Stimulated activated CD8-positive, alpha-beta memory T cell treated with anti-CD3 and anti-CD28 coated beads, Interleukin-2, amount 100 ng/mL, for 48 hours (primary cell): ENCODE results near the gene PLIN1.
A peak's percentile ranks its signal among the peaks of the same experiment; 100 is the strongest.

Source experiments
- DNase-seq, 2 donors: peaks; one replicate each; pipeline ENCODE4 v3.0.0-alpha.2; 2020; ENCODE audit warnings: low read depth in 2 of 2

The PLIN1 gene

DNA sequence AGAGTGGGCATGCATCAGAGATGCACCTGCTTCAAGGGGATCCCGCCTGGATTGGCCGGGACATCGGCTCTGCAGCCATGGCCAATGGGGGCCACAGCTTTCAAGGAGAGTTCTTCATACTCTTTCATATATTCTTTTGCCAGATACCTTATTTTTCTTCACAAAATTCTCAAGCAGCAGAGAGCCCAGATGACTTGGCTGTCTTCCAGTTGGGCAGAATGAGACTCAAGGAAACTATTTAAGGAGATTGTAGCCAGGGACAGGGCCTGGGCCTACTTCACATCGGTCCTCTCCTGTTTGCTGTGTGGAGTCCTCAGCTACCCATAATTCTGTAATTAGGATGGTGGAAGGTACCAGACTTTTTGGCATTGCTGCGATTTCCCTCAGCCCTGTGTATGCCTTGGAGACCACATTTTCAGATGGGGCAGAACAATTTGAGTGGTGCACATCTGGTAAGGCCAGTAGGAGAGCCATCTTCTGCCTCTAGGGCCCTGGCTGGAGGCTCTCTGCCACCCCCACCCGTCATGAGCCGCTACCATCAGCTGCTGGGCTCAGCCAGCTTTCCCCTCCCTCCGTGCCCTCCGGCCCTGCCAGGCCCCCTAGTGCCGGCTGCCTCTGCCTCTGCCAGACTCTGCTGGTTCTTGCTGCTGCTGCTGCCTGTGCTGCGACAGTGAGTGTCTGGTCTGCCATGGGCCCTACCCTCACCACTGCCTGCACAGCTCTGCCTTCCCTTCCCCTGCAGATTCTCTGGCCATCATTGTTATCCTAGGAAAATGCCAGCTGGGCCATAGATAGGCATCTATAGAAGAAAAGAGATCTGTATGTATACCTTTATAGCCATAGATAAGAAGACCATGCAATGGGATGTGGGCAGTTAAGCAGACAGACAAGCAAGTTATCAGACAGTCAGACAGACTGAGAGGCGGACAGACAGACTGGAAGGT, 6.7 kb downstream of the PLIN1 start:
- DNase-seq = no peak

DNA sequence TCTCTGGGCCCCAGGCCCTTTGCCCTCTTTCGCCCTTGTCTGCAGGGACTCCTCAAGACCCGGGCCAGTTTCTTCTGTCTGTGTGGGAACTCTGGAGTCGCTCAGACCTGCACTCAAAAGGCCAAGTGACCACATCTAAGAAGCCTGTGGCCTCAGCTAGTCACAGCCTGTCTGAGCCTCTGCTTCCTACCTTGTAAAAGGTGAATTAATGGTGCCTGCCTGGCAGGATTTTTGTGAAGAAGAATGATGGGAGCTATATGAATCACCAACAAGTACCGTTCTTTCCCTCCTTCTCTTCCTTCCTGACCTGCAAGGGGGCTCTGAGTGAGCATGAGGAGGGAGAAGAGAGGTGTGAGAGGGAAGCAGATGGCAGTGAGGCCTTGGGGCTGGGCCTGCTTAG, 7.5 kb downstream of the PLIN1 start:
- no peak for DNase-seq

DNA sequence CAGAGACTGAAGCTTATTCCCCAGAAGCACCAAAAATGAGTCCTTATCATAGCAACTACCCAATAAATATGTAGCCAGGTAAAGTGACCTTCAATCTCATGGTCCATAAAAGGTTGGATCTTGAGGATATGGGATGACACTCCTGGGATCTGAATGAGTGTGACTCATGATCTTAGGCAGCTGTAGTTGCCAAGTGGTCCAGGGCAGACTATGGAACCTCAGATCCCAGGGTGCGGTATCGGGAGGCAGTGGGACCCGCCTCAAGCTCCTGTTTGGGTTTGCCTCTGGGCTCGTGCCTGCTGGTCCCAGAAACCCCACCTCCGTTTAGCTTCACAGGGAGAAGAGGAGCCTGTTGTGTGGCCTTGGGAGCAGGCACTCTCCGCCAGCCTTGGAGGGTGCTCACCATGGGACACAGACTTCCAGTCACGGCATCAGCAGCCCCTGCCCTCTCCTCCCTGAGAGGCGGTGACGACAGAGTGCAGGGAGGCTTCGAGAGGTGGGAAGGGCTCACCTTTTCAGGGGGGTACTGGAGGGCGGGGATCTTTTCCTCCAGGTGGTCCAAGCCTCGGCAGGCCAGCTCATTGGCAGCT, 8.1 kb downstream of the PLIN1 start:
- no peak for DNase-seq

- no peak for DNase-seq
Measured at GRCh38 chr15:89669941-89670340, 9.2 kb downstream of the PLIN1 start.

DNA sequence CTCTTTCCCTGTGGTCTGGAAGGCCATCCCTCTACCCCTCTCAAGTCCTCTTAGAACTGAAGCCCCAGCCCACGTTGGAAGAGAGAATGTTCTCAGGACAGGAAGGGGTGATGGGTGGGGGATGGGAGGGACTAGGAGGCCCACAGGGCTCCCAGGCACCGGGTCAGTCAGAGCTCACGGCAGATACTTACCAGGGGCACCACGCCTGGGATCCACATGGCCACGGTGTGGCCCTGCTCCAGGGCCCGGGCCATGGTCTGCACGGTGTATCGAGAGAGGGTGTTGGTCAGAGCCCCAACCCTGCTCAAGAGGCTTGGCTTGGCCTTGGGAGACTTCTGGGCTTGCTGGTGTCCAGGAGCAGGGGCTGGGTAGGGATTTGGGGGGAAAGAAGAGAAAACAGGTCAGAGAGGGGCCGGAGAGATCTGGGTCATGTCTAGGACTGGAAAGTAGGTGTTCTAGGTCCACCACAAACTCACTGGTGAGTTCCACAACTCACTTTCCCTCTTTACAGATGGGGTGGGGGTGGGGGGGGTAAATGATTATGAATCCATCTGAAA, 9.8 kb downstream of the PLIN1 start:
- DNase-seq = no peak

GRCh38 chr15:89668171-89668570, 11.0 kb downstream of the PLIN1 start:
- DNase-seq = no peak

DNA sequence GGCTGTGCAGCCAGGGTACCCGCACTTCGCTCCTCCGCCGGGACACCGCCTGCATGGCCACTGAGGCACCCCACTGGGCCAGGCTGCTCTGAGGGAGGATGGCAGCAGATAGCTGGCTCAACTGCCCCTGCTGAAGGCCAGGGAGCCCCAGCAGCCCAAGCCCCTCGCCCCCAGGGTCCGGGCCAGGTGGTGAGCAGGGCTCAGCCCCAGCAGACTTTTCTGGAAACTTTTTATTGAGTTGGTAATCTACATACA, 11.5 kb downstream of the PLIN1 start:
- no peak for DNase-seq

DNA sequence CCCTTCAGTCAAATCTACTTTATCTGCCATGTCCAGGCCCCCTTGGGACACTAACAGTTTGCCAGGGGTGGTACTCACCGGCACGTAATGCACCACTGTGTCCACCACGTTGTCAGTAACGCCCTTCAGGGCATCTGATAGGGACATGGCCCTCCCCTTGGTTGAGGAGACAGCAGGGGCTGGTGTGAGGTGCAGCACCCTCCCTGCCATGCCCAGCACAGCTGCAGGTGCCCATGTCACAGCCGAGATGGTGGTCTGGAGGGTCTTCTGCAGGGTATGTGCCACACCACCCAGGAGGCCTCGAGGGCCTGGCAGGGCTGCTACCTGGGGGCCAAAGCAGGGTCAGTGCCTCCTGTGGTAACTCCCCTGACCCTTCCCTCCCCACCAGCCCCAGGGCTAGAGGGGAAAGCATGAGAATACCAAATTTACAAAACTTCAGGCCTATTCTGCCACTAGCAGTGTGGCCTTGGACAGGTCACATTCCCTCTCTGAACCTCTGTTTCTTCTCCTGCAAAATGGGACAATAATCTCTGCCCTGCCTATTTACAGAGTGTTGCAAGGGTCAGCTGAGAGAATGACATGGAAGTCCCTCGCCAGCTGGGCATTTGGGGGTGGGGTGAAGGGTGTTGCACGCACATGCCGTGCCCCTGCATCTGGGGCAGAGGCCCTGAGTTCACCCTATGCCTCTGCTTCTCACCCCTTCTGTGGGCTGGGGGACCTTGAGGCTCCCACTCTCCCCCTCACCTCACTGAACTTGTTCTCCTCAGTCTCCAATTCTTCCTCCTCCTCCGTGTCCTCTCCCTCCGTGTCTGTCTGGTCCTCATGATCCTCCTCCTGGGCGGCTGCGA, 12.1 kb downstream of the PLIN1 start:
- no peak for DNase-seq

- no peak for DNase-seq
Measured at GRCh38 chr15:89666184-89666857, 12.8 kb downstream of the PLIN1 start.

GRCh38 chr15:89665449-89666181, 13.6 kb downstream of the PLIN1 start:
- DNase-seq = no peak

GRCh38 chr15:89664441-89665350, 14.5 kb downstream of the PLIN1 start:
- DNase-seq = no peak

DNA sequence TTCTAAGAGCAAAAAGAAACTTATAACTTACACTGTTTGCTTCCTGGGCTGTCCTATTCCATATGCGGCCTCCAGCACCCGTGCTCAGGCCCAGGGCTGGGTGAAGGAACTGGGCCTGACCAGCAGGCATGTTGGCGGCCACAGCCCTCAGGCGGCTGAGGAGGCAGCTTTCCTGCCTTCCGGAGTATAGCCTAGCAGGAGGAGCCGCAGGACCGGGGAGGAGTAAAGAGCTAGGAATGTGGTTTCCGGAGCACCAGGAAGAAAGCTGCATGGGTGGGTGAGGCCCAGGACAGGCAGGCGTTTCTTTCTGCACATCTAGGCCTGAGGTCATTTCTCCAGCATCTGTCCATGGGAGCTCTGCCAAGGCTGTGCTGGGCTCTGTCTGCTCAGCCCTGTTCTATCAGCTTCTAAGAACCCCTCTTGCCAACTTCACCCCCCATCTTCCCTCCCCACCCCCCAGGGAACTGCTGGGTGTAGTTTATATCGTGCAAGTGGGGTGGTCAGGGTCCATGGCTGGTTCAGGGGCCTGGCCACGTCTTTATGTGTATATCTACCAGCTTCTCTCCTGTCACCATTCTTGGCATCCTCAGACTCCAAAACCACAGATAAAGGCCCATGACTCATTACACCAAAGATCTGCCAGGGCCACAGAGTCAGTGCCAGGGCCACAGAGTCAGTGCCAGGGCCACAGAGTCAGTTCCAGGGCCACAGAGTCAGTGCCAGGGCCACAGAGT, 16.1 kb downstream of the PLIN1 start:
- DNase-seq = no peak

GRCh38 chr15:89660556-89660955, 18.6 kb downstream of the PLIN1 start:
- no peak for DNase-seq

DNA sequence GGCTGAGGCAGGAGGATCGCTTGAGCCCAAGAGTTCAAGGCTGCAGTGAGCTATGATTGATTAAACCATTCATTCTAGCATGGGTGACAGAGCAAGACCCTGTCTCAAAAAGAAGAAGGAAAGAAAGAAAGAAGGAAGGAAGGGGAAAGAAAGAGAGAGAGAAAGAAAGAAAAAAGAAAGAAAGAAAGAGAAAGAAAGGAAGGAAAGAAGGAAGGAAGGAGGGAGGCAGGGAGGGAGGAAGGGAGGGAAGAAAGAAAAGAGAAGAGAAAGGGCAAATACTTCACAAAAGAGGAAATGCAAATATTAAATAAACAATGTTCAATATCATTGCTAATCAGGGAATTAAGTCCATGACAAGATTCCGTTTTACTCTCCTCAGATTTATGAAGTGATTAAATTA, 19.9 kb downstream of the PLIN1 start:
- DNase-seq = no peak

DNA sequence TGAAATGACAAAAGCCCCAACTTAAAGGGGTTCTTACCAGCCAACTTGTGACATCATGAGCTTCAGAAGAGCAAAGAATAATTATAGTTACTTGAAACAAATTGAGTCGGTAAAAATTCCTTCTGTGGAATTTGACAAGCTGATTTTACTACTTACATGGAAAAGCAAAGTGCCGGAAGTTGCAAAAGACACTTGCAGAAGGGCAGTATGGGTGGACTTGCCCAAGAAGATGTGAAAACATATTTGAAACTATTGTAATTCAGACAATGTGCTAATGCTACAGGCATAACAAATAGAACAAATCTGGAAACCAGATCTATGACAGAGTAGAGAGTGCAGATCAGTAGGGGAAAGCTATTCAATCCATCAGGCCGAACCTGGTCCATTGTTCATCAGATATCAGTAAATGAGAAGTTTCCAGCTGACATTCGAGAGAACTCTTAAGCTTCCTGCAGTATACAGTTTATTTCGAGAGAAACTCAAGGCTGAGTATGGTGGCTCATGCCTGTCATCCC, 21.4 kb downstream of the PLIN1 start:
- DNase-seq = no peak

- DNase-seq = no peak
Measured at GRCh38 chr15:89656116-89656815, 22.9 kb downstream of the PLIN1 start.

GRCh38 chr15:89654847-89655805, 24.0 kb downstream of the PLIN1 start, which contains the start of gene KIF7:
KIF7 (minus strand) TSS chr15:89655467; CDS start chr15:89652930, 2,537 bp downstream.
- peak in 1 of 2 donors; percentile 27 for DNase-seq
